NCI-H2029 (cell line): ENCODE measurements around the gene DCBLD1.

ENCODE experiments used
- DNase-seq: peaks from one replicate; lab custom pipeline; 2025; lab: John Stamatoyannopoulos, UW

DCBLD1 gene

GRCh38 chr6:117558818-117559217, 76.3 kb downstream of the DCBLD1 start:
- DNase-seq = peak; percentile 55

GRCh38 chr6:117559299-117559698, 76.8 kb downstream of the DCBLD1 start:
- DNase-seq = no peak

GRCh38 chr6:117561128-117561527, 78.7 kb downstream of the DCBLD1 start:
- DNase-seq = no peak

- no peak for DNase-seq
Measured at GRCh38 chr6:117564681-117565080, 82.2 kb downstream of the DCBLD1 start.

- DNase-seq = no peak
Measured at GRCh38 chr6:117568247-117568646, 85.8 kb downstream of the DCBLD1 start.

GRCh38 chr6:117568831-117569410, 86.4 kb downstream of the DCBLD1 start:
- no peak for DNase-seq

GRCh38 chr6:117573006-117573680, 90.7 kb downstream of the DCBLD1 start:
- DNase-seq = no peak

GRCh38 chr6:117574198-117574597, 91.7 kb downstream of the DCBLD1 start:
- DNase-seq = no peak

- DNase-seq = no peak
Measured at GRCh38 chr6:117585647-117586046, 103.2 kb downstream of the DCBLD1 start.

- DNase-seq = no peak
Measured at GRCh38 chr6:117590447-117590846, 108.0 kb downstream of the DCBLD1 start.

- DNase-seq = no peak
Measured at GRCh38 chr6:117591405-117591804, 108.9 kb downstream of the DCBLD1 start.

- DNase-seq = no peak
Measured at GRCh38 chr6:117592983-117593759, 110.7 kb downstream of the DCBLD1 start.

- DNase-seq = no peak
Measured at GRCh38 chr6:117595099-117595923, 112.8 kb downstream of the DCBLD1 start.

GRCh38 chr6:117597755-117598154, 115.3 kb downstream of the DCBLD1 start:
- no peak for DNase-seq
